HG03354 (cell line): ENCODE data around the gene CCDC28B.

ENCODE experiments used
- ATAC-seq: cut with Tn5 transposase; IDR thresholded peaks from one replicate; pipeline ENCODE4 v1.9.1; 2021; ENCODE audit warnings: mild to moderate bottlenecking; ENCODE audit not compliant: unreplicated experiment, poor library complexity, severe bottlenecking

CCDC28B gene

DNA sequence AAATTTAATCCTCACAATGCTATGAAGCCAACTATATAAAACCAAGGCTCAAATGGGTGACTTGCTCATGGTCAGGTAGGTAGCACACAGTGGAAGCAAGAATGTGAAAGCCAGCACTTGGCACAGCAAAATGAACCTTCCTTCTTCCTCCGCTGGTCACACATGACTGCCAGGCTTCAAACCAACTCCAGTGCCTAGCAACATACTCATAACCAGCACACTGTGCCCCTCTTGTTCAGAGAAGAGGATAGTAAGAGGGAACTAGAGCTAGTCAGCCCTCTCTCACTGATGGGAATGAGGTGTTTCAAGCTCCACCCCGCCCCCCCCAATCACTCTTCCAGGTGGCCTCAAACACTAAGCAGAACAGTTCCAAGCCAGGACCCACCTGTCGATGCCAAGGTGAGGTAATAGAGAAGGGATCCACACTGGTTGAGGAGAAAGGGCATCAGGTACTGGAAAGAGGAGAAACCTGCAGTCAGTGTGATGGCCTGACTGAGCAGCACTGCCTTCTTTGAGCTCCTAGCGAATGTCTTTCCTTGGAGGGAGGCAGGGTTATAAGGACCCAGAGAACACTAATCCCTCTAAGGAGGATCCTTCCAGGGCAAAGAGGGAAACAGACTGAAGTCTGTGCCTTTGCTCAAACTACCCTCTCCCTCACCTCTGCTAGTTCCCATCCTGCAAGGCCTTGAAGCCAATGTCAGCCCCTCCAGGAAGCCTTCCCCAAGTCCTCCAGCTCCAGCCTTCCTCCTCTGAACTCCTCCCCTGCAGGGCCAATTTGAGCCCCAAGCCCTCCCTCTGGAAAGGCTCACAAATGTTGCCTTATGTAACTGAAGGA is 20.6 kb downstream of the CCDC28B start:
- ATAC-seq: no peak

- ATAC-seq: no peak
These were observed 21.2 kb downstream of the CCDC28B start for GRCh38 chr1:32221581-32221979.

DNA sequence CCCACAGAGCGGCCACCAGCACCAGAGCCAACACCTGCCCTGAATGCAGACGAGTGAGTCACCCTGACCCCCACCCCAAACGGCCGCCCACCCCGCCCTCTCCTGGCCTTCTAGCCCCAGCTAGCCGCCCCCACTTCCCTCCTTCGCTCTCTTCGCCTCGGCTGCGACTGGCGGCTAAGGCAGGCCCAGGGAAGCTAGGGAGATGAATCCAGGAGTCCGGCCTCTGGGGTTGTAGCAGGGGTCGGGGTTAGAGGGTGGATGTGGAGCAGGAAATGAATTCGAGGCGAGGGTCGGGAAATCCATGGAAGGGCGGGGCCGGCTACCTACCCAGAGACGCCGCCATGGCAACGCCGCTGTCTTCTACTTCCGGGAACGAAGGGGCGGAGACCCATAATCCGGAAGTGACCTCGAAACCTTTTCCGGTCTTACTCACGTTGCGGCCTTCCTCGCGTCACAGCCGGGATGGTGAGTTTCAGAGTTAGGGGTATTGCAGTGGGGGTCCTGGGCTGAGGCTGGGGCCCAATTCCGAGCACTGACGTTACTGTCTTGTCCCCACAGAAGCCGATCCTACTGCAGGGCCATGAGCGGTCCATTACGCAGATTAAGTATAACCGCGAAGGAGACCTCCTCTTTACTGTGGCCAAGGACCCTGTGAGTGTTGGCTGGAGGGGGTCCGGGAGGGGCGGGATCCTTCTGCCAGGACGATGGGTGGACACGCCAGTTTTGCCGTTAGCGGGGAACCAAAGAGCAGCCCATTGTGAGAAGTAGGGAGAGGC is 21.8 kb downstream of the CCDC28B start, which contains the start of the genes EIF3I and TMEM234:
Gene EIF3I, plus strand, starts transcription at position 428 of the 776 bp plus-strand sequence. Its CDS starts 35 bp downstream, at position 463.
Gene TMEM234, minus strand, starts transcription at position 374 of the 776 bp plus-strand sequence. Its CDS starts 31 bp downstream, at position 343.
- peak; percentile 96 for ATAC-seq

- ATAC-seq: no peak
These were observed 23.3 kb downstream of the CCDC28B start for GRCh38 chr1:32223683-32224082.

DNA sequence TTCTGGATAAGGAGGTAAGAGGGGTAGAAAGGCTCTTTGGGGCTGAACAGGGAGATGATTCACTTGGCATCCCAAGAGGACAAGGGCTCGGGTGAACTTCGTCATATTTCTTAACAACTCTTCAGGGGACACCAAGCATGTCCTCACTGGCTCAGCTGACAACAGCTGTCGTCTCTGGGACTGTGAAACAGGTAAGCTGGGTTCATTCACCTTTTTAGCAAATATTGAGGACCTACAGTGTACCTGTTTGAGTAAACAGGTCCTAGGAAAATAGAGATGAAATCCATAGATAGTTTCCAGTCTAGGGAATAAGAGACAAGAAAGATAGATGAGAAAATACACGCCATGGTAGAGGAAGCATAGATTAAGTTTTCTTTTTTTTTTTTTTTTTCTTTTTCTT is 23.9 kb downstream of the CCDC28B start:
- no peak for ATAC-seq

DNA sequence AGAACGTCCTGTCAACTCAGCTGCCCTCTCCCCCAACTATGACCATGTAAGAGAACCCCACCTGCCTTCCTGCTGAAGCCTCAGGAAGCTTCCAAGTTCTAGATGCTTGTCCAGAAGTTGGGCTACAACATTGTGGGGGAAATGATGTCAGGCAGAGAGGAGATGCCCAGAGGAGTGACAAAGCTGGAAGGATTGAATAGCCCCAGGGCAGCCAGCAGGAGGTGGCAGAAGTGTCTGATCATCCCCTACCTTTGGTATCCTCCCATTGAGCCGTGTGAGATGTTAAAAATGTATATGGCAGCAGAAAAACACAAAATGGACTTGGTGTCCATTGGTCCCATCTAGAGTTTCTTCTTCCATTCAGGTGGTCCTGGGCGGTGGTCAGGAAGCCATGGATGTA is 28.4 kb downstream of the CCDC28B start:
- ATAC-seq: no peak

DNA sequence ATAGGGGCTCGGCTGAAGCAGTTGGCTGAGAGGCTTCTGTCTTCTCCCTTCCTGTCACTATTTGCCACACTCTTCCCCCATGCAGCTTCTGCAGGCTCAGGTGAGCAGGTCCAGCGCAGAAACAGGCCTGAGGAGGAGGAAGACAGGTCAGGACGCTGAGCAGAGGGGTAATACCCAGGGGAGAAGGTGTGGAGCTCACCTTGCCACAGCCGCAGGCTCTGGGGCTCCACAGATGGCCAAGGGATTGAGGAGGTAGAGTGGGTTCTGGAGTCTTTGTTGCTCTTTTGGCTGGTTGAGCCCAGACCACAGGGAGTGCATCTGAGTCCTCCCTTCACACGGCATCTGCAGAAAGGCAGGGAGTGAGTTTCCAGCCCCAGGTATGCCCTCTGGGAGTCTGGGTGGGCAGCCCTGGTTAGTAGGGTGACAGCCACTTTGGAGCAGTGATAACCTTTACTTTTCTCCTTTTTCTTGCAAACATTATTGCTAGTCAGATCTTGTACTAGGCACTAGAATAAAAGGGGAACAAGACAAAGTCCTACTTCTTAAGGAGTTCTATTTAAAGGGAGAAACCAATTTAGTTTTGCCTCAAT is 31.5 kb downstream of the CCDC28B start:
- no peak for ATAC-seq

DNA sequence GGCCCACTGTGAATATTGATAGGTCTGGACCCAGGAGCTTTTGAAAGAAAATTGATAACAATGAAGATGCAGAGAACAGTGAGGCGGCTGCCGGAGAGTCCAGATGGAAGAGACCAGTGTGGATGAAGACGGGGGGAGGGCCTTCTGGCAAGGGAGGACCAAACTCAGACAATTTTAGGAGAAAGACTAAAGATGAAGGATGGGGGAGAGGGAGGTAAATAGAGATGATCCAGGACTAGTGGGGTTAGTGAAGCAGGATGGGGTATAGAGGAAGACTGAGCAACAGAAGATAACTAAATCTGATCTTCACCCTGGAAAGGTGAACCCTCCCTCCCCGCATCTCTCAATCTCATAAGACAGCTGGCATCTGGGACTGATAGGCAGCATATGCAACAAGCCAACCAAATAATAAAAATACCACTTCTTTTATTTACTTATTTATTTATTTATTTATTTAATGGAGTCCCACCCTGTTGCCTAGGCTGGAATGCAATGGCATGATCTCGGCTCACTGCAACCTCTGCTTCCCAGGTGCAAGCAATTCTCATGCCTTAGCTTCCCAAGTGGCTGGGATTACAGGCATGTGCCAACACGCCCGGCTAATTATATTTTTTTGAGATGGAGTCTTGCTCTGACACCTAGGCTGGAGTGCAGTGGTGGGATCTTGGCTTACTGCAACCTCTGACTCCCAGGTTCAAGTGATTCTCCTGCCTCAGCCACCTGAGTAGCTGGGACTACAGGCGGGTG is 32.3 kb downstream of the CCDC28B start:
- no peak for ATAC-seq

DNA sequence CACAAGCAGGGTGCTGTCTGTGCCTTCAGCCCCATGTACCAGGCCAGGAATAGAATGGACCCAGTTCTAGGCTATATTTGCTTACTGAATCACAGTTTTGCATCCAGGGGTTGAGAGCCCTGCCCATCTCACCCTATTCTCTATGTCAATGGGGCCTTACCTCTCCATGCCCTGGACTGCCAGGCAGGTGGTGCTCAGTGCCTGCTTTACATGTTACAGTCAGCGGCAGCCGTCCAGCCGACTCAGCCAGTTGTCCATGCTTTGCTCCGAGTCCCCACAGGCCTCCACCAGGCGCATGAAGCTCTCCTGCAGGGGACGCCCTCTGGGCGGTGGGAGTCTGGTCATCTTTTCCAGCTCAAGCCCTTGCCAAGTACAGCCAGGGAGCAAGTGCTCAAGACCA is 34.4 kb downstream of the CCDC28B start:
- ATAC-seq: no peak

DNA sequence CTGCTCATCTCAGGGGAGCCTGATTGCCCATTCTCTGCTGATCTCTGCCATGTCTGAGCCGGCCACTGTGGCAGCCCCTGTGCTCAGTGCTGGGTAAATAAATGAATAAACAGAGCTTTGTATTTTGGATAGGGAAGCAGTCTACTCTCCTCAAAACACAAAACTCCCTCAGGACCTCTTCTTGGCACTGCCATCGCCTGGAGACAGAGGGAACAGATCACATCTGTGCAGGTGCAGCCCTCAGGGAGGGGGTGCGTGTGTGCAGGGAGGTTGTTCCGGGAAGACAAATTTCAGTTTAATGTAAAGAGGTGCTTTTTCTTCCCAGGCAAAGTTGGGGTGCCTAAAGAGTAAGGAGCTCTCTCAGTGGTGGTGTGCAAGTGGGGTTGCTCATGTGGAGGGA is 38.9 kb downstream of the CCDC28B start:
- ATAC-seq: no peak

DNA sequence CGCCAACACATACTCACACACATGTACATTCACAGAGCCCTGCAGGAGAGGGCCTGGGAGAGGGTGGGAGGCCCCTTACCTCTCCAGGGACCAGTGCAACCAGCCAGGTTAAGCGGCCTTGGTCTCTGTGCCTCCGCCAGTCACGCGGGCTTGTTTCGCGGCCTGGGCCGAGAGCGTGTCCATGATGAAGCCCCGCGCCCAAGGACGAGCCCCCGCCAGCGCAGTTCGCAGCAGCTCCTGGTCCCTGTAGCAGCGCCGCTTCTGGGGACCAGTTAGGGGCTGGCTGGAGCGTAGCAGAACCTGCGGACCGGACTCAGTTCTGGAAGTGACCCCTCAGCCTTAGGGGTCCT is 39.4 kb downstream of the CCDC28B start:
- no peak for ATAC-seq

DNA sequence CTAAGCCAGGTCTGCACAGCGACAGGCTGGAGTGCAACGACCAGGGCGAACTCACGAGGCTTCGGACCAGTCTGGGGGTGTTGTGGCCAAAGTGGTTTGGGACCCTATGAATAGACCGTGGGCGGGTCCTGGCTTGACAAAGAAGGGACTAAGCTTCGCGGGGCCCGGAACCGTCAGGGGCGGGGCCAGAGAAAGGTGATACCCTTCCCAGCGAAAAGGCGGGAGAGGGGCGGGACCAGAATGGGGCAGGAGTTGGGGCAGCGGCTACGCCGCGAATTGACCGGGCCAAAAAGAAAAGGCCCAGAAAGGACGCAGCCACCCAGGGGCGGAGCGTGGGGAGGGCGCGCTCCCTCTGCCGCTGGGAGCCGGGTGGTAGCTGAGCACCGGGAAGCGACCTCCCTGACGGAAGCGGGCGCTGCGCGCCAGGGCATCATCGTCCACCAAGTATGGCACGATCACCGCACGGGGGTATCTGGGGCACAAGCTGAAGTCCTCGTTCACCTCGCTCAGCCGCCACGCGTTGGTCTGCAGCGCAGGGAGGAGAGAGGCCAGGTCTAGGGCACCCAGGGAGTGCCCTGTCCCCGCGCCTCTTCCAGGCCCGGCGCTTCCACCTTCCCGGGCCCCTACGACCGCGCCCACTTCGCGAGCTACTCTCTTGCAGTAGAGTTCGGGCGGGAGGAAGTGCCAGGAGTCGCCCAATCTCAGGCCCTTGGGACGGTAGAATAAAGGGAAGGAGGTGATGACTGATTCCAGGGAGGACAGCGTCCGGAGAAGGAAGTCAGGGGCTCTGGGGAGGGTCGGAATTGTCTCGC is 40.0 kb downstream of the CCDC28B start:
- peak; percentile 30 for ATAC-seq

DNA sequence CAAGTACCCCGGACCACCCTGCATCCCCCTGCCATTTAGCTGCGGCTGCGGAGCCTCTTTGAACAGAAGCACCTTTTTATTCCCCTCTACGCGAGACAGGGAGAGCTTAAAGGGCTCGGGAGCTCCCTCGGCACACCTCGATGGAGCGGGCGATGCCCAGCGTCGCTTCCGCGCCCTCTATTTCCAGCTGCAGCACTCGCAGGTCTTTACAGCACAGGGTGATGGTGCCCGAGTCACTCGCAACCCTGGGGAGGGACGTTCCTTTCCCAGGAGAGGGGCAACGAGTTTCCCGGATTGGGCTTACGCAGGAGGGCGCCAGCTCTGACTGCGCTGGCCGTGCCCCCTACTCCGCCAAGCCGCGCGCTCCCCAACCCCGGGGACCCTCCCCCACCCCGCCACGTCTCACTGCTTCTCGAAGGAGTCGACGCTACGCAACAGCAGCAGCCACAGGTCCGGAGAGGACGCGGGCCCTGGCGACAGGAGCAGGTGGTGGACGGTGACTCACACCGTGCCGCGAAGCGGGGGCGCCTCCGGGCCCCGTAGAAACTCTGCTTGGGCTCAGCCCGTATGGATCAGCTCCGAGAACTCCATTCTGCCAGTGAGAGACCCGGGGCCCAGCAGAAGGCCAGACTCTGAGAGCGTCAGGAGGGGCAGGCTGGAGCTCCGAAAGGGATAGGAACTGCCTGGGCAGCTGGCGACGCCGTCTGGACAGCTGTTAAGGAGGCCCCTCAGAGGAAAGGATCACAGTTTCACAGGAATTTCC is 40.8 kb downstream of the CCDC28B start:
- peak; percentile 42 for ATAC-seq

GRCh38 chr1:32242341-32242851 is 42.0 kb downstream of the CCDC28B start:
- no peak for ATAC-seq

GRCh38 chr1:32246888-32247273 is 46.5 kb downstream of the CCDC28B start, which contains the start of gene FAM167B:
FAM167B (plus strand) TSS chr1:32247222; CDS start chr1:32247422, 200 bp downstream.
- ATAC-seq: no peak

GRCh38 chr1:32247452-32247851 is 47.1 kb downstream of the CCDC28B start:
- no peak for ATAC-seq

- ATAC-seq: peak; percentile 42
These were observed 47.8 kb downstream of the CCDC28B start for GRCh38 chr1:32247983-32248889.
